NB4 (cell line): ENCODE results near the gene ASCC1.
A peak's percentile ranks its signal among the peaks of the same experiment; 100 is the strongest.

Experiments used
- MYC ChIP-seq: IDR thresholded peaks from 2 replicates; pipeline ENCODE4 v1.6.1; 2011; ENCODE audit warnings: low read depth, low read length
- POLR2A ChIP-seq: IDR thresholded peaks from 2 replicates; pipeline ENCODE4 v1.6.1; 2011; ENCODE audit warnings: mild to moderate bottlenecking; ENCODE audit not compliant: insufficient read length; ENCODE audit errors: extremely low read depth
- TF ChIP-seq, protein P1 (sequence below): IDR thresholded peaks from one replicate; pipeline ENCODE4 v1.5.1; 2012; ENCODE audit warnings: low read depth, low read length

DNA sequence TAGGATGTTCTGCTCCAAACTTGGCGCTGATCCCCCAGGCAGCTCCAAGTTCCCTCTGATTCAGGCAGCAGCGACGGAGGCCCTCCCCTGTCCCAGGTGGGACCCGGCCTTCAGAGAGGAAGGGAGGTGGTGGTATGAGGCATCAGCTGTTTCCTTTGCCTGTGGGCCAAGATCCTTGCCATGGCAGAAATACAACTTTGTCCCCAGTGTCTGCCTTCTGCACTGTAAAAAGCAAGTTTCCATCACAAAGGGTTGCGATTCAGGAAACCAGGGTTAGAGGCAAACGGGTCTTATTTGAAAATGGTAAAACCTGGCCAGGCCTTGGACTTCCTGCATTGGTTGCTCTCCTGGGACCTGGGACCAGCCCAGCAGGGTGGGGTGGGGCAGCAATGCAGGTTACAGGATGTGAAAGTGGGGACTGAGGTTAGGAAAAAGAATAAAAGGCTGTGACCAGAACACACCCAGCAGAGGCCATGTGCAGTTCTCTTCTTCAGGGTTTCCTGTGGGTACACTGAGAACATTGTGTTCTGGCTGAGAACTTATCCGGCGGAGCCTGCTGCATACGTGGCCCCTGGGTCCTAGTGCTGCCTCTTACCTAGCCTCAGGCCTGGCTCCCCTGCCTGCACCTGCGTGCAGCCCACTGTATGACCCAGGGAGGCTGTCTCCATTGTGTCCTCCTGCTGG is 32.5 kb upstream of the ASCC1 start:
- TF ChIP-seq POLR2A (peak; percentile 80), MYC (peak; percentile 76)
- TF ChIP-seq, protein P1, sequence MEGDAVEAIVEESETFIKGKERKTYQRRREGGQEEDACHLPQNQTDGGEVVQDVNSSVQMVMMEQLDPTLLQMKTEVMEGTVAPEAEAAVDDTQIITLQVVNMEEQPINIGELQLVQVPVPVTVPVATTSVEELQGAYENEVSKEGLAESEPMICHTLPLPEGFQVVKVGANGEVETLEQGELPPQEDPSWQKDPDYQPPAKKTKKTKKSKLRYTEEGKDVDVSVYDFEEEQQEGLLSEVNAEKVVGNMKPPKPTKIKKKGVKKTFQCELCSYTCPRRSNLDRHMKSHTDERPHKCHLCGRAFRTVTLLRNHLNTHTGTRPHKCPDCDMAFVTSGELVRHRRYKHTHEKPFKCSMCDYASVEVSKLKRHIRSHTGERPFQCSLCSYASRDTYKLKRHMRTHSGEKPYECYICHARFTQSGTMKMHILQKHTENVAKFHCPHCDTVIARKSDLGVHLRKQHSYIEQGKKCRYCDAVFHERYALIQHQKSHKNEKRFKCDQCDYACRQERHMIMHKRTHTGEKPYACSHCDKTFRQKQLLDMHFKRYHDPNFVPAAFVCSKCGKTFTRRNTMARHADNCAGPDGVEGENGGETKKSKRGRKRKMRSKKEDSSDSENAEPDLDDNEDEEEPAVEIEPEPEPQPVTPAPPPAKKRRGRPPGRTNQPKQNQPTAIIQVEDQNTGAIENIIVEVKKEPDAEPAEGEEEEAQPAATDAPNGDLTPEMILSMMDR, result no peak
